HepG2 (cell line): ENCODE data around the gene MTO1. TPM values are rescaled to one million over a fixed set of nuclear protein-coding genes. Genes with fewer than 3 reads are reported as not detected.

Source experiments
- ATF1 ChIP-seq: IDR thresholded peaks from 2 replicates; pipeline ENCODE4 v1.6.1; 2016; ENCODE audit warnings: mild to moderate bottlenecking, control low read depth
- DPF2 ChIP-seq: sonication (generic); formaldehyde crosslinking; IDR thresholded peaks from 2 replicates; pipeline ENCODE4 v1.4.0; 2020; ENCODE audit warnings: mild to moderate bottlenecking, low read depth, missing genetic modification reagents, borderline replicate concordance
- KLF16 ChIP-seq, 2 experiments: sonication (generic) in 1 of 2; formaldehyde crosslinking in 1 of 2; IDR thresholded peaks; 2 replicates each; pipeline versions ENCODE4 v1.6.1 to v1.8.0; 2016 to 2023; ENCODE audit warnings: missing genetic modification reagents in 2 of 2, missing compliant biosample characterization in 1 of 2
- MIER3 ChIP-seq: IDR thresholded peaks from 2 replicates; pipeline ENCODE4 v1.6.1; 2016; ENCODE audit warnings: missing compliant biosample characterization, borderline replicate concordance
- MXI1 ChIP-seq: IDR thresholded peaks from 3 replicates; pipeline ENCODE4 v1.6.1; 2012; ENCODE audit warnings: low read depth, low read length, inconsistent platforms, borderline replicate concordance
- NFKBIZ ChIP-seq: IDR thresholded peaks from 2 replicates; pipeline ENCODE4 v1.6.1; 2018; ENCODE audit warnings: missing genetic modification reagents, missing compliant biosample characterization
- NR2C2 ChIP-seq: sonication (generic); formaldehyde crosslinking; IDR thresholded peaks from 2 replicates; pipeline ENCODE4 v1.4.0; 2020; ENCODE audit warnings: missing genetic modification reagents, mild to moderate bottlenecking, moderate library complexity, borderline replicate concordance
- RFXANK ChIP-seq: IDR thresholded peaks from 2 replicates; pipeline ENCODE4 v1.6.1; 2016
- RFXAP ChIP-seq: sonication (generic); formaldehyde crosslinking; IDR thresholded peaks from 2 replicates; pipeline ENCODE4 v1.4.0; 2020; ENCODE audit warnings: missing genetic modification reagents, borderline replicate concordance
- SATB2 ChIP-seq: sonication (generic); formaldehyde crosslinking; IDR thresholded peaks from 2 replicates; pipeline ENCODE4 v1.5.0; 2020; ENCODE audit warnings: missing genetic modification reagents
- SMAD3 ChIP-seq: sonication (generic); formaldehyde crosslinking; IDR thresholded peaks from 2 replicates; pipeline ENCODE4 v1.4.0; 2020; ENCODE audit warnings: missing genetic modification reagents
- TBP ChIP-seq: sonication (generic); formaldehyde crosslinking; IDR thresholded peaks from 2 replicates; pipeline ENCODE4 v1.5.0; 2020; ENCODE audit warnings: missing genetic modification reagents
- ZBTB20 ChIP-seq: sonication (generic); formaldehyde crosslinking; IDR thresholded peaks from 2 replicates; pipeline ENCODE4 v1.8.1; 2023; ENCODE audit warnings: missing genetic modification reagents, low read depth, mild to moderate bottlenecking, borderline replicate concordance
- ZC3H4 ChIP-seq: sonication (generic); formaldehyde crosslinking; IDR thresholded peaks from 2 replicates; pipeline ENCODE4 v1.4.0; 2020; ENCODE audit warnings: missing genetic modification reagents, borderline replicate concordance
- ZFP82 ChIP-seq: sonication (generic); formaldehyde crosslinking; IDR thresholded peaks from 2 replicates; pipeline ENCODE4 v1.5.1; 2020; ENCODE audit warnings: mild to moderate bottlenecking, missing genetic modification reagents, borderline replicate concordance
- ZIK1 ChIP-seq: sonication (generic); formaldehyde crosslinking; IDR thresholded peaks from 2 replicates; pipeline ENCODE4 v1.5.0; 2020; ENCODE audit warnings: mild to moderate bottlenecking, low read depth, missing genetic modification reagents, borderline replicate concordance
- ZMAT3 ChIP-seq: sonication (generic); formaldehyde crosslinking; conservative IDR thresholded peaks from 2 replicates; pipeline ENCODE4 v1.7.0; 2021; ENCODE audit warnings: missing genetic modification reagents
- ZNF205 ChIP-seq: IDR thresholded peaks from 2 replicates; pipeline ENCODE4 v1.6.1; 2018; ENCODE audit warnings: missing biosample characterization, missing genetic modification reagents
- ZNF264 ChIP-seq: sonication (generic); formaldehyde crosslinking; IDR thresholded peaks from 2 replicates; pipeline ENCODE4 v1.4.0; 2020; ENCODE audit warnings: missing genetic modification reagents
- ZNF317 ChIP-seq: sonication (generic); formaldehyde crosslinking; IDR thresholded peaks from 2 replicates; pipeline ENCODE4 v1.5.0; 2020; ENCODE audit warnings: mild to moderate bottlenecking, missing genetic modification reagents
- ZNF337 ChIP-seq: sonication (generic); formaldehyde crosslinking; IDR thresholded peaks from 2 replicates; pipeline ENCODE4 v1.5.1; 2020; ENCODE audit warnings: missing genetic modification reagents, low read depth, mild to moderate bottlenecking, borderline replicate concordance
- ZNF501 ChIP-seq: sonication (generic); formaldehyde crosslinking; IDR thresholded peaks from 2 replicates; pipeline ENCODE4 v1.5.1; 2020; ENCODE audit warnings: mild to moderate bottlenecking, moderate library complexity, missing genetic modification reagents
- ZNF670 ChIP-seq: sonication (generic); formaldehyde crosslinking; IDR thresholded peaks from 2 replicates; pipeline ENCODE4 v1.8.0; 2022; ENCODE audit warnings: mild to moderate bottlenecking, missing genetic modification reagents, borderline replicate concordance
- ZNF709 ChIP-seq: sonication (generic); formaldehyde crosslinking; IDR thresholded peaks from 2 replicates; pipeline ENCODE4 v1.5.0; 2020; ENCODE audit warnings: mild to moderate bottlenecking, missing genetic modification reagents
- ZNF891 ChIP-seq: sonication (generic); formaldehyde crosslinking; IDR thresholded peaks from 2 replicates; pipeline ENCODE4 v1.5.0; 2020; ENCODE audit warnings: mild to moderate bottlenecking, missing genetic modification reagents
- polyA plus RNA-seq, 8 experiments: library from polyadenylated mRNA; depleted of rRNA in 3 of 8; stranded (reverse) in 7 of 8; unstranded in 1 of 8; fragments of >200 nt; fragmentation: Illumina TruSeq in 4 of 8; extraction: Trizol in 4 of 8; gene quantifications; 2 replicates each; pipeline versions ENCODE4 v1.2.1 to v1.2.3, GENCODE V29; 2011 to 2016; ENCODE audit warnings: low read depth in 4 of 8, missing spikeins in 1 of 8, mixed read lengths in 1 of 8; ENCODE audit not compliant: insufficient read depth in 1 of 8
- total RNA-seq, 5 experiments: library from RNA; depleted of rRNA; stranded (reverse); fragments of >200 nt; fragmentation: Illumina TruSeq; extraction: Trizol; gene quantifications; 2 replicates each; pipeline ENCODE4 v1.2.3, GENCODE V29; 2016; ENCODE audit warnings: low read depth in 1 of 5
- TF ChIP-seq, protein P1 (sequence below): sonication (generic); formaldehyde crosslinking; IDR thresholded peaks from 2 replicates; pipeline ENCODE4 v1.4.0; 2020; ENCODE audit warnings: missing genetic modification reagents
- TF ChIP-seq, protein P2 (sequence below): sonication (generic); formaldehyde crosslinking; IDR thresholded peaks from 2 replicates; pipeline ENCODE4 v1.5.1; 2020; ENCODE audit warnings: missing genetic modification reagents, mild to moderate bottlenecking, borderline replicate concordance
- TF ChIP-seq, protein P3 (sequence below): sonication (generic); formaldehyde crosslinking; IDR thresholded peaks from 2 replicates; pipeline ENCODE4 v1.5.0; 2020; ENCODE audit warnings: missing genetic modification reagents, mild to moderate bottlenecking, borderline replicate concordance

MTO1 gene
- total and polyA plus RNA-seq, 2 of the 13 experiments (the other 11 are each of a cell fraction or from before 2014, with no cell fraction given) = 21.1 to 45.3 TPM

DNA sequence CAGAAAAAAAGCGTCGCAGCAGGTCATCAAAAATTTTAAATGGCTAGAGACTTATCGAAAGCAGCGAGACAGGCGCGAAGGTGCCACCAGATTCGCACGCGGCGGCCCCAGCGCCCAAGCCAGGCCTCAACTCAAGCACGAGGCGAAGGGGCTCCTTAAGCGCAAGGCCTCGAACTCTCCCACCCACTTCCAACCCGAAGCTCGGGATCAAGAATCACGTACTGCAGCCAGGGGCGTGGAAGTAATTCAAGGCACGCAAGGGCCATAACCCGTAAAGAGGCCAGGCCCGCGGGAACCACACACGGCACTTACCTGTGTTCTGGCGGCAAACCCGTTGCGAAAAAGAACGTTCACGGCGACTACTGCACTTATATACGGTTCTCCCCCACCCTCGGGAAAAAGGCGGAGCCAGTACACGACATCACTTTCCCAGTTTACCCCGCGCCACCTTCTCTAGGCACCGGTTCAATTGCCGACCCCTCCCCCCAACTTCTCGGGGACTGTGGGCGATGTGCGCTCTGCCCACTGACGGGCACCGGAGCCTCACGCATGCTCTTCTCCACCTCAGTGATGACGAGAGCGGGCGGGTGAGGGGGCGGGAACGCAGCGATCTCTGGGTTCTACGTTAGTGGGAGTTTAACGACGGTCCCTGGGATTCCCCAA is 59.3 kb downstream of the MTO1 start, which contains the start of gene EEF1A1 (continued):
- peak; percentile 81; the same call in 2 of the 3 replicates for TF ChIP-seq MXI1
- peak; percentile 25 for TF ChIP-seq RFXAP (CRISPR knock-in tag)
- TF ChIP-seq ZNF264 (CRISPR knock-in tag) = peak; percentile 26; the same call in 1 of the 2 replicates
- peak; percentile 84 for TF ChIP-seq SATB2 (CRISPR knock-in tag)
- TF ChIP-seq ZNF891 (CRISPR knock-in tag) = peak; percentile 70
- TF ChIP-seq ATF1 (CRISPR knock-in tag) = peak; percentile 92
- TF ChIP-seq NFKBIZ (CRISPR knock-in tag) = peak; percentile 54
- peak; percentile 63 for TF ChIP-seq ZMAT3 (CRISPR knock-in tag)
- peak; percentile 92 for TF ChIP-seq ZNF501 (CRISPR knock-in tag)
- peak; percentile 63; the same call in 1 of the 2 replicates for TF ChIP-seq ZBTB20 (CRISPR knock-in tag)
- TF ChIP-seq ZNF205 (CRISPR knock-in tag) = peak; percentile 50; the same call in 1 of the 2 replicates
- peak; percentile 87; the same call in 1 of the 2 replicates for TF ChIP-seq ZNF670
- 0 out of 2 replicates have a peak, but pooled peaks have one; percentile 55 for TF ChIP-seq ZNF337 (CRISPR knock-in tag)
- 0 out of 2 replicates have a peak, but pooled peaks have one; percentile 66 for TF ChIP-seq RFXANK
- TF ChIP-seq ZIK1 (CRISPR knock-in tag) = 0 out of 2 replicates have a peak, but pooled peaks have one; percentile 26
- TF ChIP-seq, protein P1, sequence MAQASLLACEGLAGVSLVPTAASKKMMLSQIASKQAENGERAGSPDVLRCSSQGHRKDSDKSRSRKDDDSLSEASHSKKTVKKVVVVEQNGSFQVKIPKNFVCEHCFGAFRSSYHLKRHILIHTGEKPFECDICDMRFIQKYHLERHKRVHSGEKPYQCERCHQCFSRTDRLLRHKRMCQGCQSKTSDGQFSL = 0 out of 2 replicates have a peak, but pooled peaks have one; percentile 22
- TF ChIP-seq, protein P2, sequence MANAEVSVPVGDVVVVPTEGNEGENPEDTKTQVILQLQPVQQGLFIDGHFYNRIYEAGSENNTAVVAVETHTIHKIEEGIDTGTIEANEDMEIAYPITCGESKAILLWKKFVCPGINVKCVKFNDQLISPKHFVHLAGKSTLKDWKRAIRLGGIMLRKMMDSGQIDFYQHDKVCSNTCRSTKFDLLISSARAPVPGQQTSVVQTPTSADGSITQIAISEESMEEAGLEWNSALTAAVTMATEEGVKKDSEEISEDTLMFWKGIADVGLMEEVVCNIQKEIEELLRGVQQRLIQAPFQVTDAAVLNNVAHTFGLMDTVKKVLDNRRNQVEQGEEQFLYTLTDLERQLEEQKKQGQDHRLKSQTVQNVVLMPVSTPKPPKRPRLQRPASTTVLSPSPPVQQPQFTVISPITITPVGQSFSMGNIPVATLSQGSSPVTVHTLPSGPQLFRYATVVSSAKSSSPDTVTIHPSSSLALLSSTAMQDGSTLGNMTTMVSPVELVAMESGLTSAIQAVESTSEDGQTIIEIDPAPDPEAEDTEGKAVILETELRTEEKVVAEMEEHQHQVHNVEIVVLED = peak; percentile 71
- peak in 1 of 2 experiments; percentile 89; a peak in 2 of 4 replicates for TF ChIP-seq KLF16 (CRISPR knock-in tag; IDR thresholded peaks at IDR 0.05)
- 0 out of 2 replicates have a peak, but pooled peaks have one; percentile 90 for TF ChIP-seq ZFP82 (CRISPR knock-in tag)
- TF ChIP-seq ZNF709 (CRISPR knock-in tag) = peak; percentile 86; the same call in 1 of the 2 replicates
- peak; percentile 35; the same call in 1 of the 2 replicates for TF ChIP-seq MIER3 (CRISPR knock-in tag)
- peak; percentile 40 for TF ChIP-seq NR2C2 (CRISPR knock-in tag)
- TF ChIP-seq TBP (CRISPR knock-in tag) = no peak; the same call in 1 of the 2 replicates
- peak; percentile 77 for TF ChIP-seq ZNF317 (CRISPR knock-in tag)
- TF ChIP-seq SMAD3 (CRISPR knock-in tag) = peak; percentile 59; the same call in 1 of the 2 replicates
- no peak for TF ChIP-seq DPF2
- TF ChIP-seq ZC3H4 (CRISPR knock-in tag) = 0 out of 2 replicates have a peak, but pooled peaks have one; percentile 93
- TF ChIP-seq, protein P3, sequence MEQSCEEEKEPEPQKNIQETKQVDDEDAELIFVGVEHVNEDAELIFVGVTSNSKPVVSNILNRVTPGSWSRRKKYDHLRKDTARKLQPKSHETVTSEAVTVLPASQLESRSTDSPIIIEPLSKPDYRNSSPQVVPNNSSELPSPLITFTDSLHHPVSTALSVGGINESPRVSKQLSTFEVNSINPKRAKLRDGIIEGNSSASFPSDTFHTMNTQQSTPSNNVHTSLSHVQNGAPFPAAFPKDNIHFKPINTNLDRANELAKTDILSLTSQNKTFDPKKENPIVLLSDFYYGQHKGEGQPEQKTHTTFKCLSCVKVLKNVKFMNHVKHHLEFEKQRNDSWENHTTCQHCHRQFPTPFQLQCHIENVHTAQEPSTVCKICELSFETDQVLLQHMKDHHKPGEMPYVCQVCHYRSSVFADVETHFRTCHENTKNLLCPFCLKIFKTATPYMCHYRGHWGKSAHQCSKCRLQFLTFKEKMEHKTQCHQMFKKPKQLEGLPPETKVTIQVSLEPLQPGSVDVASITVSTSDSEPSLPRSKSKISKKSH (CRISPR knock-in tag) = no peak
